Measurements from ENCODE around the gene RHOT2. TPM values are rescaled to one million over a fixed set of nuclear protein-coding genes. Genes with fewer than 3 reads are reported as not detected.
A peak's percentile ranks its signal among the peaks of the same experiment; 100 is the strongest.

Gene RHOT2
- total RNA-seq, 1 donor from 2014 or later = 163 TPM

GRCh38 chr16:624526-625070 lies 43.3 kb upstream of the RHOT2 start:
- DNase-seq (ENCODE audit: extremely low spot score, unreplicated experiment) = no peak
- Mint-ChIP-seq H3K4me3 (no peak overlapping the region), H3K27me3 (no peaks in the 10 kb centered on the region), H3K4me1 (ENCODE audit: unreplicated experiment) (peaks cover 21% of the 10 kb centered on the region), H3K27ac (peak overlapping the region; percentile 39), H3K36me3 (no peaks in the 10 kb centered on the region), H3K9me3 (no peaks in the 10 kb centered on the region)
- no peak for TF ChIP-seq CTCF (conservative IDR thresholded peaks at IDR 0.05)

GRCh38 chr16:625117-625976 lies 42.6 kb upstream of the RHOT2 start:
- DNase-seq (ENCODE audit: extremely low spot score, unreplicated experiment) = no peak
- TF ChIP-seq CTCF (conservative IDR thresholded peaks at IDR 0.05) = no peak
- Mint-ChIP-seq H3K27ac (no peak overlapping the region), H3K4me1 (ENCODE audit: unreplicated experiment) (peaks cover 21% of the 10 kb centered on the region), H3K9me3 (no peaks in the 10 kb centered on the region), H3K27me3 (no peaks in the 10 kb centered on the region), H3K36me3 (no peaks in the 10 kb centered on the region), H3K4me3 (no peak overlapping the region)

DNA sequence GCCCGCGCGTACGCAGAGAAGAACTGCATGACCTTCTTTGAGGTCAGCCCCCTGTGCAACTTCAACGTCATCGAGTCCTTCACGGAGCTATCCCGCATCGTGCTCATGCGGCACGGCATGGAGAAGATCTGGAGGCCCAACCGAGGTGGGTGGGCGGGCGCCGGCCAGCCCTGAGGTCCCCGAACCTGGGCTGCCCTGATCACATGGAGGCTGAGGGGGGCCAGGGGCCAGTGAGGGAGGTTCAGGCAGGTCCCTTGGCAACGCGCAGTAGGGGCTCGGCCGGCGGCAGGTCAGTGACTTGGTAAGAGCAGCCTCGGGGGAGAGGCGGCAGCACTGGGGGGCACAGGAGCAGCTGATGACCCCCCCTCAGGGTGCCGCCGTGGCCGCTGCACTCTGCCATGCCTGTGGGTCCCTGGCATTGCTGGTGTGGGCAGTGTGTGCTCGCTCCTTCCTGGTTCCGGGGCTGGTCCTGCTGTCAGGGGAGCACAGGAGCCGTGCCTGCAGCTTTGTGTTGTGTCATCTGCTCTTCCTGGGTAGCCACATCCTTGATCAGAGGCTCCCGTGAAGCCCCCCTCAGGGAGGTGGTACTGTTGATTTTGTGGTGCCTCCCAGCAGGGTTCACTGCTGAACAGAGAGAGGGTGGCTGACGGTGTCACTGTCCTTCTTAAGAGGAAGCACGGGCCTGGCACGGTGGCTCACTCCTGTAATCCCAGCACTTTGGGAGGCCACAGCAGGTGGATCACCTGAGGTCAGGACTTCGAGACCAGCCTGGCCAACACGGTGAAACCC lies 41.8 kb upstream of the RHOT2 start:
- Mint-ChIP-seq H3K36me3 (no peaks in the 10 kb centered on the region), H3K9me3 (no peaks in the 10 kb centered on the region), H3K27ac (no peak overlapping the region), H3K4me1 (ENCODE audit: unreplicated experiment) (peaks cover 21% of the 10 kb centered on the region), H3K4me3 (no peak overlapping the region), H3K27me3 (no peaks in the 10 kb centered on the region)
- DNase-seq (ENCODE audit: extremely low spot score, unreplicated experiment) = no peak
- no peak for TF ChIP-seq CTCF (conservative IDR thresholded peaks at IDR 0.05)

GRCh38 chr16:626787-627453 lies 41.0 kb upstream of the RHOT2 start:
- no peak overlapping the region for H3K4me3 Mint-ChIP-seq
- H3K27me3 Mint-ChIP-seq = no peaks in the 10 kb centered on the region
- no peak for DNase-seq (ENCODE audit: extremely low spot score, unreplicated experiment)
- peaks cover 16% of the 10 kb centered on the region for H3K4me1 Mint-ChIP-seq (ENCODE audit: unreplicated experiment)
- H3K36me3 Mint-ChIP-seq = no peaks in the 10 kb centered on the region
- no peaks in the 10 kb centered on the region for H3K9me3 Mint-ChIP-seq
- no peak for TF ChIP-seq CTCF (conservative IDR thresholded peaks at IDR 0.05)
- no peak overlapping the region for H3K27ac Mint-ChIP-seq

DNA sequence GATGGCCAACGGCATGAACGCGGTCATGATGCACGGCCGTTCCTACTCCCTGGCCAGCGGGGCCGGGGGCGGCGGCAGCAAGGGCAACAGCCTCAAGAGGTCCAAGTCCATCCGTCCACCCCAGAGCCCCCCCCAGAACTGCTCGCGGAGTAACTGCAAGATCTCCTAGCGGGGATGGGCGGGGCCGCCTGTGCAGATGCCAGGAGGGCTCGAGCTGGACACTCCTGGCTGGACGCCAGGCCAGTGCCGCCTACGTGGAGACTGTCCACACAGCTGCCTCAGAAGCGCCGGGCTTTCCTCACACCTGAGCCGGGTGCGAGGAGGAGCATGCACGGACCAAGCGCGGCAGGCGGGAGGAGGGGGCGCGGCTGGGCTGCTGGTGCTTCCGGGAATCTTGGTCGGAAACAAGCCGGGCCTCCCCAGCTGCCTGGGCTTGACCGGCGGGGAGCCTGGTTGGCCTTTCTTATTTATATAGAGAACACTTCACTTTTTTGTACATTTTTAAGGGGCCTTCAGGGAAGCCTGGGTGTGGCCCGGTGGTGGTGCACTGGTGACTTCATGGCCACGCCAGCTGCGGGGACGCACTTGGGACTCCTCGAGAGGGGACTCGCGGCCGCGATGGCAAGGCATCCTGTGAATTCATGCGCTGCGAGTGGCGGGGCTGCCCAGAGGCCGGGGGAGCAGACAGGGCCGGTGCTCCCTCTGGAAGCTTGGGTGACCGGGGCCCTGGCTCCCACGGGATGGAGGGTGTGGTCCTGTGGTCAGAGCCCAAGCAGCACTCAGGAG lies 40.3 kb upstream of the RHOT2 start:
- Mint-ChIP-seq H3K27me3 (no peaks in the 10 kb centered on the region), H3K36me3 (no peaks in the 10 kb centered on the region), H3K27ac (no peak overlapping the region), H3K4me1 (ENCODE audit: unreplicated experiment) (peaks cover 15% of the 10 kb centered on the region), H3K4me3 (no peak overlapping the region), H3K9me3 (no peaks in the 10 kb centered on the region)
- TF ChIP-seq CTCF (conservative IDR thresholded peaks at IDR 0.05) = no peak
- DNase-seq (ENCODE audit: extremely low spot score, unreplicated experiment) = no peak
